SK-N-SH treated with all-trans-retinoic acid at 6 μM for 48 hours (cell line): ENCODE data around the gene ATL2.

Source experiments
- ATAC-seq: fragments of 200-7000 bp; cut with Tn5 transposase; 3 replicates; pipeline ENCODE4 v1.9.1; 2020; ENCODE audit warnings: mild to moderate bottlenecking, moderate library complexity
- ARNTL ChIP-seq: fragments of 450-650 bp; formaldehyde crosslinking; IDR thresholded peaks from 2 replicates; pipeline ENCODE4 v1.5.0; 2020; ENCODE audit warnings: low read depth, mild to moderate bottlenecking, moderate library complexity, borderline replicate concordance
- BACH2 ChIP-seq: fragments of 250-450 bp; sonication (Bioruptor Pico); IDR thresholded peaks from 2 replicates; pipeline ENCODE4 v1.9.0; 2021; ENCODE audit warnings: mild to moderate bottlenecking, borderline replicate concordance
- CSDC2 ChIP-seq: fragments of 250-450 bp; sonication (Bioruptor Pico); IDR thresholded peaks from 2 replicates; pipeline ENCODE4 v1.5.0; 2020; ENCODE audit warnings: mild to moderate bottlenecking, moderate library complexity
- ESRRG ChIP-seq: fragments of 250-450 bp; sonication (Bioruptor Pico); IDR thresholded peaks from 2 replicates; pipeline ENCODE4 v1.6.1; 2021; ENCODE audit warnings: mild to moderate bottlenecking
- GLIS3 ChIP-seq: fragments of 250-450 bp; sonication (Bioruptor Pico); IDR thresholded peaks from 2 replicates; pipeline ENCODE4 v1.5.0; 2020; ENCODE audit warnings: mild to moderate bottlenecking, moderate library complexity
- ISL1 ChIP-seq: fragments of 250-450 bp; sonication (Bioruptor Pico); IDR thresholded peaks from 2 replicates; pipeline ENCODE4 v2.1.2; 2022; ENCODE audit warnings: mild to moderate bottlenecking, moderate library complexity
- OSR1 ChIP-seq: fragments of 250-450 bp; sonication (Bioruptor Pico); IDR thresholded peaks from 2 replicates; pipeline ENCODE4 v1.8.0; 2022; ENCODE audit warnings: moderate library complexity, mild to moderate bottlenecking, inconsistent platforms
- PPARA ChIP-seq: fragments of 250-450 bp; sonication (Bioruptor Pico); IDR thresholded peaks from 2 replicates; pipeline ENCODE4 v1.5.0; 2020; ENCODE audit warnings: mild to moderate bottlenecking, borderline replicate concordance
- RARB ChIP-seq: fragments of 250-450 bp; sonication (Bioruptor Pico); IDR thresholded peaks from 2 replicates; pipeline ENCODE4 v1.8.0; 2021; ENCODE audit warnings: mild to moderate bottlenecking, moderate library complexity
- TCF4 ChIP-seq: fragments of 250-450 bp; sonication (Bioruptor Pico); IDR thresholded peaks from 2 replicates; pipeline ENCODE4 v1.8.0; 2021; ENCODE audit warnings: mild to moderate bottlenecking, moderate library complexity, borderline replicate concordance
- ZC3H10 ChIP-seq: fragments of 250-450 bp; sonication (Bioruptor Pico); IDR thresholded peaks from 2 replicates; pipeline ENCODE4 v1.5.1; 2021; ENCODE audit warnings: mild to moderate bottlenecking, moderate library complexity
- ZFP3 ChIP-seq: fragments of 250-450 bp; sonication (Bioruptor Pico); IDR thresholded peaks from 2 replicates; pipeline ENCODE4 v1.5.0; 2020; ENCODE audit warnings: mild to moderate bottlenecking, moderate library complexity
- ZFP30 ChIP-seq: fragments of 450-650 bp; formaldehyde crosslinking; IDR thresholded peaks from 2 replicates; pipeline ENCODE4 v1.5.0; 2022; ENCODE audit warnings: mild to moderate bottlenecking, moderate library complexity
- ZNF565 ChIP-seq: fragments of 450-650 bp; formaldehyde crosslinking; conservative IDR thresholded peaks from 2 replicates; pipeline ENCODE4 v1.5.0; 2020; ENCODE audit warnings: low read depth, mild to moderate bottlenecking, moderate library complexity
- ZNF70 ChIP-seq: fragments of 450-650 bp; formaldehyde crosslinking; IDR thresholded peaks from 2 replicates; pipeline ENCODE4 v1.5.0; 2020; ENCODE audit warnings: mild to moderate bottlenecking, moderate library complexity
- ZNF8 ChIP-seq: fragments of 450-650 bp; formaldehyde crosslinking; IDR thresholded peaks from 2 replicates; pipeline ENCODE4 v1.5.0; 2020; ENCODE audit warnings: mild to moderate bottlenecking, moderate library complexity
- TF ChIP-seq, protein P1 (sequence below): fragments of 250-450 bp; sonication (Bioruptor Pico); IDR thresholded peaks from 2 replicates; pipeline ENCODE4 v1.8.0; 2021; ENCODE audit warnings: low read depth, mild to moderate bottlenecking, moderate library complexity, borderline replicate concordance
- TF ChIP-seq, protein P2 (sequence below): fragments of 250-450 bp; sonication (Bioruptor Pico); IDR thresholded peaks from 2 replicates; pipeline ENCODE4 v1.5.1; 2020; ENCODE audit warnings: low read depth, mild to moderate bottlenecking, moderate library complexity
- TF ChIP-seq, protein P3 (sequence below): fragments of 250-450 bp; sonication (Bioruptor Pico); IDR thresholded peaks from 2 replicates; pipeline ENCODE4 v1.8.0; 2020; ENCODE audit warnings: mild to moderate bottlenecking, moderate library complexity, borderline replicate concordance
- TF ChIP-seq, protein P4 (sequence below): fragments of 250-450 bp; sonication (Bioruptor Pico); IDR thresholded peaks from 2 replicates; pipeline ENCODE4 v1.5.1; 2021; ENCODE audit warnings: mild to moderate bottlenecking, moderate library complexity
- TF ChIP-seq, protein P5 (sequence below): fragments of 250-450 bp; sonication (Bioruptor Pico); IDR thresholded peaks from 2 replicates; pipeline ENCODE4 v1.5.0; 2020; ENCODE audit warnings: mild to moderate bottlenecking, moderate library complexity

The ATL2 gene

DNA sequence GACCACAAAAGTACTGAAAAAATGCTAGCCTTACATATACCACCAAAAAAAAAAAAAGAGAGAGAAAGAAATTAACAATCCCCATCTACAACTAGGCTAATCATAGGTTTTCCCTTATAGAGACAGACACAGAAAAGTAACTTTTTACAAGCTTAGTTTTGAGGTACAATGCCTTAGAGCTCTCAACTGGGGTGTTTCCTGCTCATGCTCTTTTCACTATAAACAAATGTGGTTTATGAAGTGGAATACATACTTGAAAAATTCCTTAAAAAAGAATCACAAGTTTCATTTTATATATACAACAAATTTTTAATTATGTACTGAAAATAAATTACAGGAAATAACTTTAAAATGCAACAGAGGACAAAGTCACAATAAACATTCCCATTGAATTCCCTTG, 82.5 kb downstream of the ATL2 start (continued):
- TF ChIP-seq, protein P1, sequence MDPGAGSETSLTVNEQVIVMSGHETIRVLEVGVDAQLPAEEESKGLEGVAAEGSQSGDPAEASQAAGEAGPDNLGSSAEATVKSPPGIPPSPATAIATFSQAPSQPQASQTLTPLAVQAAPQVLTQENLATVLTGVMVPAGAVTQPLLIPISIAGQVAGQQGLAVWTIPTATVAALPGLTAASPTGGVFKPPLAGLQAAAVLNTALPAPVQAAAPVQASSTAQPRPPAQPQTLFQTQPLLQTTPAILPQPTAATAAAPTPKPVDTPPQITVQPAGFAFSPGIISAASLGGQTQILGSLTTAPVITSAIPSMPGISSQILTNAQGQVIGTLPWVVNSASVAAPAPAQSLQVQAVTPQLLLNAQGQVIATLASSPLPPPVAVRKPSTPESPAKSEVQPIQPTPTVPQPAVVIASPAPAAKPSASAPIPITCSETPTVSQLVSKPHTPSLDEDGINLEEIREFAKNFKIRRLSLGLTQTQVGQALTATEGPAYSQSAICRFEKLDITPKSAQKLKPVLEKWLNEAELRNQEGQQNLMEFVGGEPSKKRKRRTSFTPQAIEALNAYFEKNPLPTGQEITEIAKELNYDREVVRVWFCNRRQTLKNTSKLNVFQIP = no peak

DNA sequence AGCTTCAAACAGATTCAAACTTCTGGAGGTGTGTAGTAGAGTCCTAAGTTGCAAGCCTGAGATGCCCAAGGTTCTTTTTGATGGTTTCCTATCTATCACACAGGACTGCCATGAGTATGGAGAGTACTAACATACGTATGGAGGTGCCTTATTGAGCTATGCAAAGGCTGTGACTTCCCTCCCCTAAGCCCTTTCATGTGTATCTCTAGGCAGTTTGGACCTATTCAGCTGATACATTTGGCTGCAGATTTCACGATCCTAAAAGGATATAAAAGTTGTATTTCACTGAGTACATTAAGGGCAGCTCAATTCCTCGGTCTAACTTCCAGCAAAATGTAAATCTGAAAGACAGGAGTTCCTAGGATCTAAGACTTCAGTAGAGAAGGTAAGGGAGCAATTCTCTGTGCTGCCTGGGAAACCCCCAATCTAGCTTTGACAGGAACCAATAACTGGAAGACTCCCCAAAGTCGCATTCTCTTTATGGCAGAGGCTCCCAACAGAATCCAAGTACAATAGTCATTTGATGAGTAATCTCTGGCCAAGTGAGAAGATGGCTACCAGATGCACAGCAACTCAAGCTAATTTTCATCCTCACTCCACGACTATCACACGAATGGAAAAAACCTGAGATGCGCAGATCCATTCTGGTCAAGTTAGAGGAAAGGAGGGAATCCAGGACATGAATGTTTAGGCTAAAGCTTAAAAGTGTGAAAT, 83.8 kb downstream of the ATL2 start:
- TF ChIP-seq, protein P1 = no peak
- TF ChIP-seq ZNF70 (CRISPR knock-in tag) = no peak
- TF ChIP-seq ZNF8 (CRISPR knock-in tag) = no peak
- TF ChIP-seq ARNTL = no peak
- TF ChIP-seq TCF4 (CRISPR knock-in tag) = no peak
- TF ChIP-seq OSR1 (CRISPR knock-in tag) = no peak
- TF ChIP-seq, protein P2, sequence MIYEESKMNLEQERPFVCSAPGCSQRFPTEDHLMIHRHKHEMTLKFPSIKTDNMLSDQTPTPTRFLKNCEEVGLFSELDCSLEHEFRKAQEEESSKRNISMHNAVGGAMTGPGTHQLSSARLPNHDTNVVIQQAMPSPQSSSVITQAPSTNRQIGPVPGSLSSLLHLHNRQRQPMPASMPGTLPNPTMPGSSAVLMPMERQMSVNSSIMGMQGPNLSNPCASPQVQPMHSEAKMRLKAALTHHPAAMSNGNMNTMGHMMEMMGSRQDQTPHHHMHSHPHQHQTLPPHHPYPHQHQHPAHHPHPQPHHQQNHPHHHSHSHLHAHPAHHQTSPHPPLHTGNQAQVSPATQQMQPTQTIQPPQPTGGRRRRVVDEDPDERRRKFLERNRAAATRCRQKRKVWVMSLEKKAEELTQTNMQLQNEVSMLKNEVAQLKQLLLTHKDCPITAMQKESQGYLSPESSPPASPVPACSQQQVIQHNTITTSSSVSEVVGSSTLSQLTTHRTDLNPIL (CRISPR knock-in tag) = no peak
- TF ChIP-seq, protein P3, sequence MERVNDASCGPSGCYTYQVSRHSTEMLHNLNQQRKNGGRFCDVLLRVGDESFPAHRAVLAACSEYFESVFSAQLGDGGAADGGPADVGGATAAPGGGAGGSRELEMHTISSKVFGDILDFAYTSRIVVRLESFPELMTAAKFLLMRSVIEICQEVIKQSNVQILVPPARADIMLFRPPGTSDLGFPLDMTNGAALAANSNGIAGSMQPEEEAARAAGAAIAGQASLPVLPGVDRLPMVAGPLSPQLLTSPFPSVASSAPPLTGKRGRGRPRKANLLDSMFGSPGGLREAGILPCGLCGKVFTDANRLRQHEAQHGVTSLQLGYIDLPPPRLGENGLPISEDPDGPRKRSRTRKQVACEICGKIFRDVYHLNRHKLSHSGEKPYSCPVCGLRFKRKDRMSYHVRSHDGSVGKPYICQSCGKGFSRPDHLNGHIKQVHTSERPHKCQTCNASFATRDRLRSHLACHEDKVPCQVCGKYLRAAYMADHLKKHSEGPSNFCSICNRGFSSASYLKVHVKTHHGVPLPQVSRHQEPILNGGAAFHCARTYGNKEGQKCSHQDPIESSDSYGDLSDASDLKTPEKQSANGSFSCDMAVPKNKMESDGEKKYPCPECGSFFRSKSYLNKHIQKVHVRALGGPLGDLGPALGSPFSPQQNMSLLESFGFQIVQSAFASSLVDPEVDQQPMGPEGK (CRISPR knock-in tag) = no peak
- no peak for TF ChIP-seq BACH2 (CRISPR knock-in tag)
- TF ChIP-seq ZNF565 (CRISPR knock-in tag) = no peak
- ATAC-seq = peak; percentile 21; the same call in 1 of the 3 replicates

DNA sequence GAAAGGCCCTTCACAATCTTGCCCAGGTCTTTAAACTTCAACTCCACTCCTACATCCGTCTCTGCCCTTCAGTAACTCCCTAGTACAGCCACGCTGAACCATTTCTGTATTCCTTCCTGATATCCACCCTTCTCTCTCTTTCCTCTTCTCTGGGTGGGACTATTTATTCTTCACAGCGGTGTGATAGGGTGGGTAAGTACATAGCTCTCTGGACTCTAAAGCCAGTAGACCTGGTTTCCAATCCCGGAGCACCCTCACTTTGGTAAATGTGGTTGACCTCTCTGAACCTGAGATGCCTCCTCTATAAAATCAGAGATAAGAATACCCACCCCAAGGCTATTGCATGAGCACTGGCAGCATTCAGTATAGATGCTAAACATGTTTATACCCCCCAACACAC, 86.7 kb downstream of the ATL2 start:
- TF ChIP-seq, protein P4, sequence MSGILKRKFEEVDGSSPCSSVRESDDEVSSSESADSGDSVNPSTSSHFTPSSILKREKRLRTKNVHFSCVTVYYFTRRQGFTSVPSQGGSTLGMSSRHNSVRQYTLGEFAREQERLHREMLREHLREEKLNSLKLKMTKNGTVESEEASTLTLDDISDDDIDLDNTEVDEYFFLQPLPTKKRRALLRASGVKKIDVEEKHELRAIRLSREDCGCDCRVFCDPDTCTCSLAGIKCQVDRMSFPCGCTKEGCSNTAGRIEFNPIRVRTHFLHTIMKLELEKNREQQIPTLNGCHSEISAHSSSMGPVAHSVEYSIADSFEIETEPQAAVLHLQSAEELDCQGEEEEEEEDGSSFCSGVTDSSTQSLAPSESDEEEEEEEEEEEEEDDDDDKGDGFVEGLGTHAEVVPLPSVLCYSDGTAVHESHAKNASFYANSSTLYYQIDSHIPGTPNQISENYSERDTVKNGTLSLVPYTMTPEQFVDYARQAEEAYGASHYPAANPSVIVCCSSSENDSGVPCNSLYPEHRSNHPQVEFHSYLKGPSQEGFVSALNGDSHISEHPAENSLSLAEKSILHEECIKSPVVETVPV (CRISPR knock-in tag) = no peak
- no peak for TF ChIP-seq ZNF8 (CRISPR knock-in tag)
- no peak for TF ChIP-seq BACH2 (CRISPR knock-in tag)
- TF ChIP-seq ARNTL = no peak
- no peak for ATAC-seq

DNA sequence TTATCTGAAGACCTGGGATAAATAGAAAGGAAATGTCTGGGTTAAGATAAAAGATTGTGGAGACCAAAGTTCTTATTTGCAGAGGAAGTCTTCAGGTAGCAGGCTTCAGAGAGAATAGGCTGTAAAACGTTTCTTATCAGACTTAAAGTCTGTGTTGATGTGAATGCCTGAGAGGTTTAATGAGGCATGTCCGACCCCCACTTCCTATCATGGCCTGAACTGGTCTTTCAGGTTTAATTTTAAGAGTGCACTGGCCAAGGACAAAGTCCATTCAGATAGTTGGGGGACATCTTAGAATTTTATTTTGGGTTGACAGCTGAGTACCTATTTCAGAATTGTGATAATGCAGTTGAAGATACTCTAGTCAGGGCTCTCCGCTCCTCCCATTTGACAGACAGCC, 92.1 kb downstream of the ATL2 start:
- ATAC-seq = no peak
- TF ChIP-seq ZNF8 (CRISPR knock-in tag) (no peak), ZFP3 (CRISPR knock-in tag) (no peak), RARB (CRISPR knock-in tag) (no peak), GLIS3 (no peak), ZC3H10 (CRISPR knock-in tag) (no peak), BACH2 (CRISPR knock-in tag) (no peak), TCF4 (CRISPR knock-in tag) (no peak), ESRRG (CRISPR knock-in tag) (no peak), PPARA (no peak), ZFP30 (CRISPR knock-in tag) (no peak), ZNF70 (CRISPR knock-in tag) (no peak), CSDC2 (CRISPR knock-in tag) (no peak), ZNF565 (CRISPR knock-in tag) (no peak), ISL1 (CRISPR knock-in tag) (no peak)
- TF ChIP-seq, protein P1 = no peak
- TF ChIP-seq, protein P4 (CRISPR knock-in tag) = no peak
- TF ChIP-seq, protein P5, sequence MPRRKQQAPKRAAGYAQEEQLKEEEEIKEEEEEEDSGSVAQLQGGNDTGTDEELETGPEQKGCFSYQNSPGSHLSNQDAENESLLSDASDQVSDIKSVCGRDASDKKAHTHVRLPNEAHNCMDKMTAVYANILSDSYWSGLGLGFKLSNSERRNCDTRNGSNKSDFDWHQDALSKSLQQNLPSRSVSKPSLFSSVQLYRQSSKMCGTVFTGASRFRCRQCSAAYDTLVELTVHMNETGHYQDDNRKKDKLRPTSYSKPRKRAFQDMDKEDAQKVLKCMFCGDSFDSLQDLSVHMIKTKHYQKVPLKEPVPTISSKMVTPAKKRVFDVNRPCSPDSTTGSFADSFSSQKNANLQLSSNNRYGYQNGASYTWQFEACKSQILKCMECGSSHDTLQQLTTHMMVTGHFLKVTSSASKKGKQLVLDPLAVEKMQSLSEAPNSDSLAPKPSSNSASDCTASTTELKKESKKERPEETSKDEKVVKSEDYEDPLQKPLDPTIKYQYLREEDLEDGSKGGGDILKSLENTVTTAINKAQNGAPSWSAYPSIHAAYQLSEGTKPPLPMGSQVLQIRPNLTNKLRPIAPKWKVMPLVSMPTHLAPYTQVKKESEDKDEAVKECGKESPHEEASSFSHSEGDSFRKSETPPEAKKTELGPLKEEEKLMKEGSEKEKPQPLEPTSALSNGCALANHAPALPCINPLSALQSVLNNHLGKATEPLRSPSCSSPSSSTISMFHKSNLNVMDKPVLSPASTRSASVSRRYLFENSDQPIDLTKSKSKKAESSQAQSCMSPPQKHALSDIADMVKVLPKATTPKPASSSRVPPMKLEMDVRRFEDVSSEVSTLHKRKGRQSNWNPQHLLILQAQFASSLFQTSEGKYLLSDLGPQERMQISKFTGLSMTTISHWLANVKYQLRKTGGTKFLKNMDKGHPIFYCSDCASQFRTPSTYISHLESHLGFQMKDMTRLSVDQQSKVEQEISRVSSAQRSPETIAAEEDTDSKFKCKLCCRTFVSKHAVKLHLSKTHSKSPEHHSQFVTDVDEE = no peak
